C4-2B (cell line): ENCODE data around the gene C11orf97.

Source experiments
- CTCF ChIP-seq: fragments of 450-650 bp; conservative IDR thresholded peaks from 2 replicates; pipeline ENCODE4 v1.5.1; 2017; ENCODE audit warnings: mild to moderate bottlenecking
- ZFX ChIP-seq: fragments of 450-650 bp; IDR thresholded peaks from 2 replicates; pipeline ENCODE4 v1.6.1; 2017

GRCh38 chr11:94553938-94554337, 41.7 kb downstream of the C11orf97 start:
- TF ChIP-seq CTCF (no peak), ZFX (no peak)
